ENCODE measurements around the gene AFF3.

DNA sequence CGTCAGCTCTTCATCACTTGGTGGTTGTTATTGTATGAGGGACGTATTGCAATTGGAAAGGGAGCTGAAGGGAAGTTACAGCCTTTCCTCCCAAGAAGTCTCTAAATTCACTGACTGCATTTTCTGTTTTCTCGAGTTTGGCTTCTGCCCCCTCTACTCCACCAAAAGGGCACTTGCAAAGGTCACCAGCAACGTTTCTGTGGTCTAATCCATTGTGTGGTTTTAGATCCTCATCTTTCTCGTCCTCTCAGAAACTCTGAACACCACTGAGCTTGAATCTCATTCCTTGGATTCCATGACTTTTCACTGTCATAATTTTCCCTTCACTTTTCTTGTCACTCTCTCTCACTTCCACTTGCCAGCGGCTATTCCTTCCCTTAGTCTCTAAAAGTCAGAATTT is 308.0 kb downstream of the AFF3 start:
- TF ChIP-seq RBAK (CRISPR knock-in tag; IDR thresholded peaks at IDR 0.05) = no peak
- TF ChIP-seq, protein P1, sequence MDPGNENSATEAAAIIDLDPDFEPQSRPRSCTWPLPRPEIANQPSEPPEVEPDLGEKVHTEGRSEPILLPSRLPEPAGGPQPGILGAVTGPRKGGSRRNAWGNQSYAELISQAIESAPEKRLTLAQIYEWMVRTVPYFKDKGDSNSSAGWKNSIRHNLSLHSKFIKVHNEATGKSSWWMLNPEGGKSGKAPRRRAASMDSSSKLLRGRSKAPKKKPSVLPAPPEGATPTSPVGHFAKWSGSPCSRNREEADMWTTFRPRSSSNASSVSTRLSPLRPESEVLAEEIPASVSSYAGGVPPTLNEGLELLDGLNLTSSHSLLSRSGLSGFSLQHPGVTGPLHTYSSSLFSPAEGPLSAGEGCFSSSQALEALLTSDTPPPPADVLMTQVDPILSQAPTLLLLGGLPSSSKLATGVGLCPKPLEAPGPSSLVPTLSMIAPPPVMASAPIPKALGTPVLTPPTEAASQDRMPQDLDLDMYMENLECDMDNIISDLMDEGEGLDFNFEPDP (CRISPR knock-in tag; conservative IDR thresholded peaks at IDR 0.05) = no peak
- no peak for TF ChIP-seq ZFP1 (CRISPR knock-in tag; IDR thresholded peaks at IDR 0.05)
- TF ChIP-seq AKAP8 (CRISPR knock-in tag; IDR thresholded peaks at IDR 0.05) = no peak
- TF ChIP-seq, protein P2, sequence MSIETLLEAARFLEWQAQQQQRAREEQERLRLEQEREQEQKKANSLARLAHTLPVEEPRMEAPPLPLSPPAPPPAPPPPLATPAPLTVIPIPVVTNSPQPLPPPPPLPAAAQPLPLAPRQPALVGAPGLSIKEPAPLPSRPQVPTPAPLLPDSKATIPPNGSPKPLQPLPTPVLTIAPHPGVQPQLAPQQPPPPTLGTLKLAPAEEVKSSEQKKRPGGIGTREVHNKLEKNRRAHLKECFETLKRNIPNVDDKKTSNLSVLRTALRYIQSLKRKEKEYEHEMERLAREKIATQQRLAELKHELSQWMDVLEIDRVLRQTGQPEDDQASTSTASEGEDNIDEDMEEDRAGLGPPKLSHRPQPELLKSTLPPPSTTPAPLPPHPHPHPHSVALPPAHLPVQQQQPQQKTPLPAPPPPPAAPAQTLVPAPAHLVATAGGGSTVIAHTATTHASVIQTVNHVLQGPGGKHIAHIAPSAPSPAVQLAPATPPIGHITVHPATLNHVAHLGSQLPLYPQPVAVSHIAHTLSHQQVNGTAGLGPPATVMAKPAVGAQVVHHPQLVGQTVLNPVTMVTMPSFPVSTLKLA (IDR thresholded peaks at IDR 0.05) = no peak
- TF ChIP-seq, protein P3, sequence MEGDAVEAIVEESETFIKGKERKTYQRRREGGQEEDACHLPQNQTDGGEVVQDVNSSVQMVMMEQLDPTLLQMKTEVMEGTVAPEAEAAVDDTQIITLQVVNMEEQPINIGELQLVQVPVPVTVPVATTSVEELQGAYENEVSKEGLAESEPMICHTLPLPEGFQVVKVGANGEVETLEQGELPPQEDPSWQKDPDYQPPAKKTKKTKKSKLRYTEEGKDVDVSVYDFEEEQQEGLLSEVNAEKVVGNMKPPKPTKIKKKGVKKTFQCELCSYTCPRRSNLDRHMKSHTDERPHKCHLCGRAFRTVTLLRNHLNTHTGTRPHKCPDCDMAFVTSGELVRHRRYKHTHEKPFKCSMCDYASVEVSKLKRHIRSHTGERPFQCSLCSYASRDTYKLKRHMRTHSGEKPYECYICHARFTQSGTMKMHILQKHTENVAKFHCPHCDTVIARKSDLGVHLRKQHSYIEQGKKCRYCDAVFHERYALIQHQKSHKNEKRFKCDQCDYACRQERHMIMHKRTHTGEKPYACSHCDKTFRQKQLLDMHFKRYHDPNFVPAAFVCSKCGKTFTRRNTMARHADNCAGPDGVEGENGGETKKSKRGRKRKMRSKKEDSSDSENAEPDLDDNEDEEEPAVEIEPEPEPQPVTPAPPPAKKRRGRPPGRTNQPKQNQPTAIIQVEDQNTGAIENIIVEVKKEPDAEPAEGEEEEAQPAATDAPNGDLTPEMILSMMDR (CRISPR knock-in tag; IDR thresholded peaks at IDR 0.05) = no peak
- no peak for TF ChIP-seq ZNF629 (CRISPR knock-in tag; conservative IDR thresholded peaks at IDR 0.05)

All from HepG2 (cell line).